GM10266 (cell line): ENCODE measurements around the gene BTK.

Experiments used
- DNase-seq: peaks from one replicate; pipeline ENCODE4 v3.0.0; 2012; ENCODE audit errors: extremely low spot score
- TF ChIP-seq, protein P1 (sequence below): IDR thresholded peaks from 2 replicates; pipeline ENCODE4 v1.5.1; 2012; ENCODE audit warnings: mild to moderate bottlenecking, low read depth; ENCODE audit not compliant: control insufficient read depth, insufficient read depth; ENCODE audit errors: missing control alignments

Gene BTK

DNA sequence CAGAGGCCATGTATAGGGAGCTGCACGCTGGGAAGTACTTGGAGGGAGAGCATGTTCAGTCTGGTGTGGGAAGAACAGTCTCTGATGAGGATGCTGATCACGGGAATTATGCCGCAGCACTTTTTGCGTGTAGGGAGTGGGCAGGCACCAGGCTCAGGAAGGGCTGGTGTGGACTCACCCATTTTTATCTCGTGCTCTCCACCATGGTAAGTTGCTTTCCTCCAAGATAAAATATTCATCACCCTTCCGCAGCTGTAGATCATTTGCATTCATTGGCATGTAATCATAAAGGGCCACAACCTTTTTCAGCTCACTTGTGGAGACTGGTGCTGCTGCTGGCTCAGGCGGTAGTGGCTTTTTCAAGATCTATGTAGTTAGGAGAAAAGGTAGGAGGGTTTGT is 25.6 kb downstream of the BTK start:
- DNase-seq, result no peak
- TF ChIP-seq, protein P1, sequence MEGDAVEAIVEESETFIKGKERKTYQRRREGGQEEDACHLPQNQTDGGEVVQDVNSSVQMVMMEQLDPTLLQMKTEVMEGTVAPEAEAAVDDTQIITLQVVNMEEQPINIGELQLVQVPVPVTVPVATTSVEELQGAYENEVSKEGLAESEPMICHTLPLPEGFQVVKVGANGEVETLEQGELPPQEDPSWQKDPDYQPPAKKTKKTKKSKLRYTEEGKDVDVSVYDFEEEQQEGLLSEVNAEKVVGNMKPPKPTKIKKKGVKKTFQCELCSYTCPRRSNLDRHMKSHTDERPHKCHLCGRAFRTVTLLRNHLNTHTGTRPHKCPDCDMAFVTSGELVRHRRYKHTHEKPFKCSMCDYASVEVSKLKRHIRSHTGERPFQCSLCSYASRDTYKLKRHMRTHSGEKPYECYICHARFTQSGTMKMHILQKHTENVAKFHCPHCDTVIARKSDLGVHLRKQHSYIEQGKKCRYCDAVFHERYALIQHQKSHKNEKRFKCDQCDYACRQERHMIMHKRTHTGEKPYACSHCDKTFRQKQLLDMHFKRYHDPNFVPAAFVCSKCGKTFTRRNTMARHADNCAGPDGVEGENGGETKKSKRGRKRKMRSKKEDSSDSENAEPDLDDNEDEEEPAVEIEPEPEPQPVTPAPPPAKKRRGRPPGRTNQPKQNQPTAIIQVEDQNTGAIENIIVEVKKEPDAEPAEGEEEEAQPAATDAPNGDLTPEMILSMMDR, result no peak

DNA sequence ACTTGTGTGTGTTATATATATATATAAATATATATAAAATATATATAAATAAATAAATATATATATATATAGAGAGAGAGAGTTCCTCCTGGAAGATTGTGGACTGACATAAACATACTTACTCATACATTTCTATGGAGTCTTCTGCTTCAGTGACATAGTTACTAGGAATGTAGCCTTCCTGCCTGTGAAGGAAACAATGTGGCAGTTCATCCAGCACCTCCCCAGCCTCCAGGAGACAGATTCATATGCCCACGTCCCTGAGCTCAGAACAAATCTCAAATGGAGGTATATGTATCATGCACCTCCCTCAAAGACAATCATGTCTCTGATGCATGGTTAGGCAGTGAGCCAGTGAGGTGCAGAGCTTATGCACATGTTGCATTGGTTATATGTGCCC is 26.0 kb downstream of the BTK start:
- TF ChIP-seq, protein P1, result no peak
- DNase-seq, result no peak

DNA sequence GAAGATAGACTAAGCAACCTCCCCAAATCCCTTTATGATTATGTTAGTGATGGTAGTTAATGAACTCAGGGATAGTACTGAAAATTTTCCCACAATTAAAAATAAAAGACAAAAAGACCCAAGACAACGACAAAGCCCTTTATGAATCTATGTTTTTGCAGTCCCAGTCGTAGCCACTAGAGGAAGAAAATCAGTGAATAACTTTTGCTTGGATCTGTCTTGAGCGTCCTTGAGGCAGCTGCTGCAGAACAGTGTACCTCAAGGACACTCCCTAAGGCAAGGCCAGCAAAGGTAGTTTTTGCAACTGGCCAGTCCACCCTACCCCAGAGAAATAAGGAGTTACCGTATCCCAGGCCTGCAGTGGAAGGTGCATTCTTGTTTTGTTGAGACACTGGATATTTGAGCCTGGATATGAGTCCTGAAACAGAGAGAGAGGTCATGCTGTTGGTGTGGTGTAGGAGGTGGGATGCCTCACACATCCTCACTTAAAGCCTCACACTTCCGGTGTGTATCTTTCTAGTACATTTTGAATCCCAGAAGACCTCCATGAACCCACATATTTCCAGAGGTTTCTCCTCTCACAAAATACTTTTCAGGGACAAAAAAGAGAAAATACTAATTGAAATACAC is 28.7 kb downstream of the BTK start:
- DNase-seq, result no peak
- TF ChIP-seq, protein P1, result no peak

DNA sequence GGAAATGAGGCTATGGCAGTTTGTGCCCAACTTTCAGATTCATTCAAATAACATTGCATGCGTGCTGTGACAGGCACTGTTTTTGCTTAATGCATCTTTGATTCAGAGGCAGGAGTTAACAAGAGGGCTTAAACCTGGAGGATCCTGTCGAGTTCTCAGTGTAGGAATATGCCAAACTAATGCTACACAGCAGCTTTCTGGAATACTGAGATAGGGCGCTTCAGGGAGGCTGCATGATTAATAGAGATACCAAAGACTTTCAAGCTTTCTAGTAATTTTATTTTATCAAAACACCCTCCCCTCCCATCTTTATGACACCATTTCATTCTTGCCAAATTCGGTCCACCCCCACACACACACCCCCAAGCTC is 36.8 kb downstream of the BTK start:
- TF ChIP-seq, protein P1, result no peak
- DNase-seq, result no peak

DNA sequence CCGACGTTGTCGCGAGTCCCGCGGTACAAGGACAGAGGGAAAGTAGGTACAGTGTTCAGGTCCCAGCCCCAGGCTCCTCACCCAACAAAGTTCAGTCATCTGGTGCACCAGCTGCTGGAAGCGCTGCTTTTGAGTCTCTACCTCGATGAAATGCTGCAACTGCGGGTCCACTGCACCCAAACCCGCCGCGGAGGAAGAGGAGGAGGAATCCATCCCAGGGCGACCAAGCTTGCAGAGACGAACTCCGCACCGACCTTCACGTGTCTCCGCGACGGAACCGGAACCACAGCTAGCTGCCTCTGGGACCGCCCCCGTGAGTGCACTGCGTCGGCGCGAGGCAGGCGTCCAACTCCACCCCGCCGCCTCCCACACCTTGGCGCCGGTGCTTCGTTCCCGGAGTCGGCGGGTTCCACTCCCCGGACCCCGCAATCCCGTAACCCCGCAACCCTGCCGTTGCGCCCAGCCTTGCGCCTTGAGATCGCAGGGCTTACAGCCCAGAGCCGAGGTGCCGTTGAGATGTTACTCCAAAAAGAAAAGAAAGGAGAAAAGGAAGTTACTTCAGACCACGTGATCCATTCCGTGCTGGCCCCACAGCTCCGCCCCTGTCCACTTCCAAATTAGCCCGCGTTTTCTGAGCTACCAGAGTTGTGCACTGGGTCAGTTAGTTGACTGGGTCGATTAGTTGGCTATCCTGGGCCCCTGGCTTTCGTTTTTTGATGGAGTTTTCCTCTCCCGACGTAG is 37.4 kb downstream of the BTK start, which contains the start of gene TIMM8A:
TIMM8A (minus strand) TSS at position 291 of the 741 bp plus-strand sequence; CDS start at position 213, 78 bp downstream.
- TF ChIP-seq, protein P1, result no peak
- peak; percentile 73 for DNase-seq

DNA sequence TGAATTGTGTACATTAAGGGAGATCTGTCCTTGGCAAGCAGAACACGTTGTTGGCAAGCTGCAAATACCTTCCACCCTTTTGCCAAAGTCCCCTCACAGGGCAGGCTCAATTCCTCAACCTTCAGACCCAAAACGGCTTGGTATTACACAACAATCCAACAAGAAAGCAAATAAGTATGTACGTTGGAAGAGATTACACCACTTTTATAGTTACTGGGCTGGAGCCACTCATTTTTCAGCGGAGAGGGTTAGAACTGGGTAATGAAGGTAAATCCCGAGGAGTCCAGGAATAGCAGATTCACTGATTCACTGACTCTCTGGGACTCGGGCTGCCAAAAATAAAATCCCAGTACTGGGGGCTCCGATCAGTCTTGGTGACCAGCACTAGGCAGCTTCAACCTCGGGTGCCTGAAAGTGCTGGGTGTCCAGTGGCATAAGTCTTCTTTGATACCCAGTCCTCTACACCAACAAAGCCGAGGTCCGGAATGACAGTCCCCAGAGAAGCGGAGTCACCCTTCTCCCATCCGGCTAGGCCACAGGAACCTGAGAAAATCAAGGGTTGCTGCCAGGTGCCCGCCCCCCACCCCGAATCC is 38.0 kb downstream of the BTK start:
- peak; percentile 5 for DNase-seq

More for the DNA sequence above, 38.0 kb downstream of the BTK start:
- TF ChIP-seq, protein P1, result no peak
